SK-N-MC (cell line): ENCODE measurements around the gene ASCC3.

Experiments
- DNase-seq: peaks from one replicate; pipeline ENCODE4 v3.0.0-alpha.2; 2011; ENCODE audit warnings: low read depth, low spot score
- H3K27ac ChIP-seq: fragments of 200-600 bp; sonication (generic); 2 replicates; pipeline ENCODE4 v1.5.1; 2016; ENCODE audit warnings: mixed run types
- H3K36me3 ChIP-seq: fragments of 200-600 bp; sonication (generic); 2 replicates; pipeline ENCODE4 v1.6.1; 2017; ENCODE audit warnings: antibody characterized with exemption, low read length, mixed read lengths; ENCODE audit not compliant: insufficient read depth
- H3K4me3 ChIP-seq: fragments of 200-600 bp; sonication (generic); 2 replicates; pipeline ENCODE4 v1.5.1; 2016
- H3K9ac ChIP-seq: fragments of 200-600 bp; sonication (generic); 2 replicates; pipeline ENCODE4 v1.8.0; 2017; ENCODE audit warnings: mixed run types, mixed read lengths; ENCODE audit not compliant: insufficient read length
- H3K9me3 ChIP-seq: fragments of 200-600 bp; sonication (generic); 2 replicates; pipeline ENCODE4 v1.6.1; 2017; ENCODE audit warnings: low read depth, mild to moderate bottlenecking, antibody characterized with exemption, low read length, moderate library complexity, mixed read lengths
- EZH2 ChIP-seq: fragments of 200-600 bp; sonication (generic); IDR thresholded peaks from one replicate; pipeline ENCODE4 v1.6.1; 2017; ENCODE audit warnings: antibody characterized with exemption
- FOXP2 ChIP-seq: optimal IDR thresholded peaks from 2 replicates; pipeline ENCODE3; 2011; ENCODE audit warnings: mild to moderate bottlenecking, moderate library complexity; ENCODE audit not compliant: insufficient read depth; ENCODE audit errors: extremely low read length, control extremely low read depth
- POLR2AphosphoS5 ChIP-seq: IDR thresholded peaks from 2 replicates; pipeline ENCODE4 v1.6.1; 2012; ENCODE audit warnings: mild to moderate bottlenecking, low read depth, low read length, borderline replicate concordance

Gene ASCC3

GRCh38 chr6:100876251-100876650 is 4.9 kb downstream of the ASCC3 start:
- Histone ChIP-seq H3K9me3 (no peaks in the 10 kb centered on the region; the same call in 1 of the 2 replicates), H3K27ac (no peak overlapping the region), H3K9ac (no peak overlapping the region), H3K4me3 (no peak overlapping the region), H3K36me3 (peaks cover 47% of the 10 kb centered on the region)
- TF ChIP-seq EZH2 (no peak), POLR2AphosphoS5 (no peak), FOXP2 (no peak)
- DNase-seq = no peak

- TF ChIP-seq POLR2AphosphoS5 = no peak
- no peak for TF ChIP-seq FOXP2
- TF ChIP-seq EZH2 = no peak
- peaks cover 82% of the 10 kb centered on the region for H3K36me3 ChIP-seq
- H3K9me3 ChIP-seq = no peaks in the 10 kb centered on the region
- no peak for DNase-seq
- no peak overlapping the region for H3K27ac ChIP-seq
- H3K9ac ChIP-seq = no peak overlapping the region
- H3K4me3 ChIP-seq = no peak overlapping the region
Measured at GRCh38 chr6:100865525-100865924, 15.6 kb downstream of the ASCC3 start.

- Histone ChIP-seq H3K4me3 (no peak overlapping the region), H3K27ac (no peak overlapping the region), H3K9me3 (peaks cover 7% of the 10 kb centered on the region; the same call in 1 of the 2 replicates), H3K36me3 (peaks cover 95% of the 10 kb centered on the region), H3K9ac (no peak overlapping the region)
- TF ChIP-seq EZH2 = no peak
- no peak for TF ChIP-seq FOXP2
- TF ChIP-seq POLR2AphosphoS5 = no peak
- DNase-seq = no peak
Measured at GRCh38 chr6:100862063-100862462, 19.1 kb downstream of the ASCC3 start.

- H3K9me3 ChIP-seq = peaks cover 19% of the 10 kb centered on the region; the same call in 1 of the 2 replicates
- peaks cover 75% of the 10 kb centered on the region for H3K36me3 ChIP-seq
- DNase-seq = no peak
- no peak for TF ChIP-seq EZH2
- no peak for TF ChIP-seq FOXP2
- no peak for TF ChIP-seq POLR2AphosphoS5
- H3K4me3 ChIP-seq = no peak overlapping the region
- H3K9ac ChIP-seq = no peak overlapping the region
- no peak overlapping the region for H3K27ac ChIP-seq
Measured at GRCh38 chr6:100856146-100856545, 25.0 kb downstream of the ASCC3 start.

GRCh38 chr6:100851819-100852218 is 29.3 kb downstream of the ASCC3 start:
- peaks cover 54% of the 10 kb centered on the region for H3K36me3 ChIP-seq

GRCh38 chr6:100850174-100850573 is 31.0 kb downstream of the ASCC3 start:
- DNase-seq = no peak
- TF ChIP-seq POLR2AphosphoS5 (no peak), FOXP2 (no peak), EZH2 (no peak)
- Histone ChIP-seq H3K4me3 (no peak overlapping the region), H3K27ac (no peak overlapping the region), H3K36me3 (peaks cover 40% of the 10 kb centered on the region), H3K9ac (no peak overlapping the region), H3K9me3 (peaks cover 3% of the 10 kb centered on the region; the same call in 1 of the 2 replicates)

More at GRCh38 chr6:100851819-100852218, 29.3 kb downstream of the ASCC3 start:
- no peak overlapping the region for H3K27ac ChIP-seq
- no peak for TF ChIP-seq EZH2
- TF ChIP-seq FOXP2 = no peak
- no peak for TF ChIP-seq POLR2AphosphoS5
- no peak overlapping the region for H3K4me3 ChIP-seq
- no peak overlapping the region for H3K9ac ChIP-seq
- no peak for DNase-seq
- peaks cover 9% of the 10 kb centered on the region; the same call in 1 of the 2 replicates for H3K9me3 ChIP-seq

- no peak for TF ChIP-seq EZH2
- TF ChIP-seq FOXP2 = no peak
- no peak for TF ChIP-seq POLR2AphosphoS5
- Histone ChIP-seq H3K27ac (no peak overlapping the region), H3K36me3 (peaks cover 29% of the 10 kb centered on the region), H3K9ac (no peak overlapping the region), H3K9me3 (no peaks in the 10 kb centered on the region), H3K4me3 (no peak overlapping the region)
- DNase-seq = no peak
Measured at GRCh38 chr6:100846276-100846675, 34.9 kb downstream of the ASCC3 start.

GRCh38 chr6:100845676-100846075 is 35.5 kb downstream of the ASCC3 start:
- no peak for DNase-seq
- Histone ChIP-seq H3K4me3 (no peak overlapping the region), H3K9me3 (0 out of 2 replicates have a peak, but pooled peaks cover 4% of the 10 kb centered on the region), H3K9ac (no peak overlapping the region), H3K27ac (no peak overlapping the region; the same call in 1 of the 2 replicates), H3K36me3 (peaks cover 28% of the 10 kb centered on the region)
- TF ChIP-seq POLR2AphosphoS5 = no peak
- no peak for TF ChIP-seq FOXP2
- TF ChIP-seq EZH2 = no peak

GRCh38 chr6:100839419-100839818 is 41.7 kb downstream of the ASCC3 start:
- Histone ChIP-seq H3K9ac (no peak overlapping the region), H3K4me3 (no peak overlapping the region), H3K9me3 (peaks cover 14% of the 10 kb centered on the region; the same call in 1 of the 2 replicates), H3K36me3 (peaks cover 45% of the 10 kb centered on the region), H3K27ac (0 out of 2 replicates have a peak overlapping the region, but pooled peaks have one; percentile 14)
- TF ChIP-seq POLR2AphosphoS5 = no peak
- no peak for TF ChIP-seq EZH2
- TF ChIP-seq FOXP2 = no peak
- DNase-seq = no peak
